Endothelial cell of umbilical vein (primary cell): ENCODE data around the gene LRRC8C. TPM values are rescaled to one million over a fixed set of nuclear protein-coding genes. Genes with fewer than 3 reads are reported as not detected.

ENCODE experiments used
- BruUV-seq: library from RNA; stranded (reverse); fragments of 400-500 nt; replicated peaks from 2 replicates; lab custom pipeline; 2021; lab: Mats Ljungman, UMichigan
- CTCF ChIA-PET: fragments of 300-600, 350-600 bp; sonication (Branson Sonifier 250); formaldehyde crosslinking; loops from one replicate; lab custom pipeline; 2021; ENCODE audit warnings: antibody characterized with exemption, inconsistent platforms; lab: Charles Lee
- POLR2A ChIA-PET: fragments of 300-600, 350-600 bp; sonication (Branson Sonifier 250); formaldehyde crosslinking; loops from one replicate; lab custom pipeline; 2021; ENCODE audit warnings: antibody characterized with exemption, inconsistent platforms; lab: Charles Lee
- DNase-seq: peaks from one replicate; pipeline ENCODE4 v3.0.0-alpha.2; 2011; ENCODE audit warnings: low read depth, low spot score
- FAIRE-seq: peaks from 2 replicates; lab custom pipeline; 2011; peaks lifted over from hg19 to GRCh38; lab: Jason Lieb, UNC
- H2AFZ ChIP-seq: 2 replicates; pipeline ENCODE4 v1.6.0; 2012; ENCODE audit warnings: low read depth, low read length, control low read depth, inconsistent platforms
- H3K27ac ChIP-seq: 2 replicates; pipeline ENCODE4 v1.5.1; 2011; ENCODE audit warnings: low read depth, mild to moderate bottlenecking, control low read depth, low read length, moderate library complexity; ENCODE audit not compliant: insufficient read depth
- H3K27me3 ChIP-seq, 2 experiments: 2 replicates each; pipeline versions ENCODE4 v1.6.0 to v1.6.1; 2011; ENCODE audit warnings: low read length in 2 of 2, mixed read lengths in 1 of 2; ENCODE audit not compliant: control insufficient read depth in 2 of 2, insufficient read depth in 2 of 2
- H3K36me3 ChIP-seq, 2 experiments: 2 replicates in 1 of 2; 3 replicates in 1 of 2; pipeline ENCODE4 v1.5.1; 2011; ENCODE audit warnings: low read length in 2 of 2, mild to moderate bottlenecking in 1 of 2, moderate library complexity in 1 of 2; ENCODE audit not compliant: control insufficient read depth in 2 of 2, insufficient read depth in 2 of 2; ENCODE audit errors: extremely low read depth in 1 of 2
- H3K4me1 ChIP-seq: 3 replicates; pipeline ENCODE4 v1.5.1; 2011; ENCODE audit warnings: mild to moderate bottlenecking, low read length; ENCODE audit not compliant: control insufficient read depth, insufficient read depth; ENCODE audit errors: extremely low read depth
- H3K4me2 ChIP-seq: 2 replicates; pipeline ENCODE4 v1.6.1; 2011; ENCODE audit warnings: low read length, control low read depth, mixed read lengths; ENCODE audit not compliant: insufficient read depth
- H3K4me3 ChIP-seq, 3 experiments: fragments of 200-600 bp in 1 of 3; sonication (generic), shearing (Covaris generic) in 1 of 3; replicated peaks in 1 of 3; 2 replicates each; pipeline ENCODE4 v1.5.1; 2011 to 2016; ENCODE audit warnings: control low read depth in 3 of 3, low read length in 3 of 3, mild to moderate bottlenecking in 2 of 3, inconsistent platforms in 1 of 3, low read depth in 1 of 3, moderate library complexity in 1 of 3; ENCODE audit not compliant: insufficient read depth in 1 of 3
- H3K79me2 ChIP-seq: 2 replicates; pipeline ENCODE4 v1.6.0; 2012; ENCODE audit warnings: low read length, inconsistent platforms; ENCODE audit not compliant: control insufficient read depth, insufficient read depth
- H3K9ac ChIP-seq: replicated peaks from 2 replicates; pipeline ENCODE3; 2011; ENCODE audit warnings: low read length, control low read depth; ENCODE audit not compliant: insufficient read depth; ENCODE audit errors: extremely low read depth
- H3K9me1 ChIP-seq: replicated peaks from 3 replicates; pipeline ENCODE4 v1.6.0; 2011; ENCODE audit warnings: mild to moderate bottlenecking, low read length; ENCODE audit not compliant: control insufficient read depth, insufficient read depth; ENCODE audit errors: extremely low read depth
- H3K9me3 ChIP-seq: replicated peaks from 2 replicates; pipeline ENCODE4 v1.5.1; 2012; ENCODE audit warnings: low read length, inconsistent platforms; ENCODE audit not compliant: control insufficient read depth, insufficient read depth
- H4K20me1 ChIP-seq: replicated peaks from 2 replicates; pipeline ENCODE3; 2011; ENCODE audit warnings: mild to moderate bottlenecking, low read length; ENCODE audit not compliant: control insufficient read depth, insufficient read depth; ENCODE audit errors: extremely low read depth
- CTCF ChIP-seq, 2 donors: IDR thresholded peaks; 1 replicate in 1 of 2; 2 replicates in 1 of 2; pipeline ENCODE4 v1.5.1; 2011; ENCODE audit warnings: low read length in 2 of 2, mild to moderate bottlenecking in 2 of 2, moderate library complexity in 2 of 2, control low read depth in 1 of 2, inconsistent platforms in 1 of 2, low read depth in 1 of 2; ENCODE audit not compliant: insufficient read depth in 1 of 2; ENCODE audit errors: extremely low read depth in 1 of 2
- EZH2 ChIP-seq: IDR thresholded peaks from 2 replicates; pipeline ENCODE4 v1.6.1; 2012; ENCODE audit warnings: borderline replicate concordance, low read depth, mild to moderate bottlenecking, moderate library complexity, low read length, inconsistent platforms; ENCODE audit not compliant: severe bottlenecking
- FOS ChIP-seq: IDR thresholded peaks from 2 replicates; pipeline ENCODE4 v1.6.1; 2011; ENCODE audit warnings: mild to moderate bottlenecking, low read length, moderate library complexity, borderline replicate concordance; ENCODE audit not compliant: insufficient read depth
- GATA2 ChIP-seq: IDR thresholded peaks from 2 replicates; pipeline ENCODE4 v1.7.0; 2011; ENCODE audit warnings: low read depth, mild to moderate bottlenecking, moderate library complexity, mixed read lengths, low read length; ENCODE audit not compliant: insufficient read length, insufficient read depth
- JUN ChIP-seq: IDR thresholded peaks from 2 replicates; pipeline ENCODE4 v1.6.1; 2011; ENCODE audit warnings: borderline replicate concordance, low read depth; ENCODE audit not compliant: insufficient read length, insufficient read depth
- MYC ChIP-seq: IDR thresholded peaks from one replicate; pipeline ENCODE4 v1.6.1; 2011; ENCODE audit warnings: mild to moderate bottlenecking, low read depth, low read length
- POLR2A ChIP-seq: IDR thresholded peaks from 2 replicates; pipeline ENCODE4 v1.6.1; 2012; ENCODE audit warnings: low read depth, mild to moderate bottlenecking, control low read depth, low read length
- POLR2AphosphoS5 ChIP-seq: IDR thresholded peaks from 2 replicates; pipeline ENCODE4 v1.6.1; 2012; ENCODE audit warnings: low read depth, mild to moderate bottlenecking, control low read depth, low read length, moderate library complexity; ENCODE audit not compliant: insufficient read depth
- dilution Hi-C: fragments of 300-500 bp; cut with MboI; formaldehyde crosslinking; loops from one replicate; pipeline ENCODE4 v1.15.0; 2019; ENCODE audit warnings: low sequenced_read_pairs; ENCODE audit not compliant: extremely low pct_ligation_motif_present
- intact Hi-C: fragments of 100-400 bp; cut with micrococcal nuclease; formaldehyde crosslinking; loops from one replicate; pipeline ENCODE4 v1.10.0; 2022
- polyA plus RNA-seq, 4 experiments: library from polyadenylated mRNA; depleted of rRNA in 3 of 4; stranded (reverse) in 3 of 4; unstranded in 1 of 4; fragments of >200 nt; gene quantifications; 2 replicates each; pipeline versions ENCODE4 v1.2.1 to v1.2.3, GENCODE V29; 2011 to 2012; ENCODE audit warnings: missing spikeins in 1 of 4
- total RNA-seq: library from RNA; stranded (reverse); gene quantifications from 2 replicates; pipeline ENCODE4 v1.2.3, GENCODE V29; 2021
- TF ChIP-seq, protein P1 (sequence below): IDR thresholded peaks from 2 replicates; pipeline ENCODE4 v1.6.1; 2011; ENCODE audit not compliant: insufficient read depth, insufficient read length

The LRRC8C gene
- total and polyA plus RNA-seq, 2 donors (not counting 3 experiments of a cell fraction or from before 2014, with no cell fraction given): 33.6 to 51.5 TPM

- no peak for FAIRE-seq
- ChIA-PET CTCF (interaction anchor here (0.9 to 2.6 kb wide), 4 partner anchors 9 to 96 kb away, joined by 3 to 11 read pairs (median 5); partner anchors contain the start of gene LRRC8C), POLR2A (no interaction called here)
- H3K79me2 ChIP-seq: no peaks in the 10 kb centered on the region
- H3K4me2 ChIP-seq: no peak overlapping the region
- H3K27me3 ChIP-seq: no peaks in the 10 kb centered on the region
- H3K9me3 ChIP-seq: no peaks in the 10 kb centered on the region
- H3K36me3 ChIP-seq: no peaks in the 10 kb centered on the region
- no peak for DNase-seq
- intact Hi-C loops: no loop called here
- H3K4me3 ChIP-seq: no peak overlapping the region
- no peak overlapping the region for H3K9ac ChIP-seq
- no peak overlapping the region for H3K27ac ChIP-seq
- no peak for TF ChIP-seq EZH2
- TF ChIP-seq, protein P1, sequence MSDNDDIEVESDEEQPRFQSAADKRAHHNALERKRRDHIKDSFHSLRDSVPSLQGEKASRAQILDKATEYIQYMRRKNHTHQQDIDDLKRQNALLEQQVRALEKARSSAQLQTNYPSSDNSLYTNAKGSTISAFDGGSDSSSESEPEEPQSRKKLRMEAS: no peak
- no peak for TF ChIP-seq CTCF (IDR thresholded peaks at IDR 0.05; ENCODE audit: extremely low read depth in 1 of 2, insufficient read depth in 1 of 2, low read depth in 1 of 2, low read length in 2 of 2)
- TF ChIP-seq MYC: no peak
- no TSS peak for BruUV-seq
- no peaks in the 10 kb centered on the region for H4K20me1 ChIP-seq
- no peak overlapping the region for H2AFZ ChIP-seq
- dilution Hi-C loops: no loop called here
- H3K4me1 ChIP-seq: peaks cover 37% of the 10 kb centered on the region
- no peaks in the 10 kb centered on the region for H3K9me1 ChIP-seq
Measured at GRCh38 chr1:89728381-89728780, 95.5 kb downstream of the LRRC8C start.

- BruUV-seq: no TSS peak
- H3K9me3 ChIP-seq: no peaks in the 10 kb centered on the region
- DNase-seq (no peak), FAIRE-seq (no peak)
- dilution Hi-C loops: no loop called here
- H3K79me2 ChIP-seq: no peaks in the 10 kb centered on the region
- no peaks in the 10 kb centered on the region for H4K20me1 ChIP-seq
- TF ChIP-seq POLR2AphosphoS5 (no peak), EZH2 (no peak), GATA2 (no peak), FOS (no peak), MYC (no peak), POLR2A (no peak), JUN (no peak), CTCF (IDR thresholded peaks at IDR 0.05; ENCODE audit: extremely low read depth in 1 of 2, insufficient read depth in 1 of 2, low read depth in 1 of 2, low read length in 2 of 2) (no peak)
- TF ChIP-seq, protein P1: no peak
- H3K36me3 ChIP-seq: no peaks in the 10 kb centered on the region
- POLR2A ChIA-PET: no interaction called here
- H3K9ac ChIP-seq: no peak overlapping the region
- H3K4me1 ChIP-seq: peaks cover 13% of the 10 kb centered on the region
- no peak overlapping the region for H3K4me2 ChIP-seq
- H3K9me1 ChIP-seq: no peaks in the 10 kb centered on the region
- no peaks in the 10 kb centered on the region for H3K27me3 ChIP-seq
- intact Hi-C loops: no loop called here
- H3K27ac ChIP-seq: no peak overlapping the region
- no peak overlapping the region for H2AFZ ChIP-seq
- CTCF ChIA-PET: no interaction called here
- no peak overlapping the region for H3K4me3 ChIP-seq
Measured at GRCh38 chr1:89732206-89732605, 99.3 kb downstream of the LRRC8C start.
